ENCODE measurements around the gene POLR2E.

Gene POLR2E

GRCh38 chr19:1093330-1093729 lies 1.8 kb downstream of the POLR2E start:
- DNase-seq, result no peak

GRCh38 chr19:1091544-1092175 lies 3.5 kb downstream of the POLR2E start:
- DNase-seq, result no peak

GRCh38 chr19:1090731-1091543 lies 4.2 kb downstream of the POLR2E start:
- DNase-seq, result no peak

GRCh38 chr19:1089891-1090290 lies 5.3 kb downstream of the POLR2E start:
- no peak for DNase-seq

GRCh38 chr19:1089126-1089771 lies 5.9 kb downstream of the POLR2E start:
- no peak for DNase-seq

GRCh38 chr19:1088416-1089010 lies 6.7 kb downstream of the POLR2E start:
- DNase-seq, result no peak

GRCh38 chr19:1087813-1088415 lies 7.3 kb downstream of the POLR2E start:
- DNase-seq, result no peak

- DNase-seq, result no peak
Observed at GRCh38 chr19:1086613-1087012, 8.6 kb downstream of the POLR2E start.

GRCh38 chr19:1085676-1086442 lies 9.3 kb downstream of the POLR2E start:
- no peak for DNase-seq

GRCh38 chr19:1085053-1085658 lies 10.0 kb downstream of the POLR2E start:
- DNase-seq, result no peak

GRCh38 chr19:1084024-1084868 lies 10.9 kb downstream of the POLR2E start:
- DNase-seq, result no peak

GRCh38 chr19:1082928-1083816 lies 12.0 kb downstream of the POLR2E start:
- DNase-seq, result no peak

GRCh38 chr19:1082165-1082927 lies 12.8 kb downstream of the POLR2E start:
- DNase-seq, result no peak

- no peak for DNase-seq
Observed at GRCh38 chr19:1081301-1082164, 13.6 kb downstream of the POLR2E start.

- DNase-seq, result no peak
Observed at GRCh38 chr19:1080360-1081161, 14.6 kb downstream of the POLR2E start.

- no peak for DNase-seq
Observed at GRCh38 chr19:1079566-1080111, 15.5 kb downstream of the POLR2E start.

- no peak for DNase-seq
Observed at GRCh38 chr19:1076951-1077350, 18.2 kb downstream of the POLR2E start.
